Esophagus squamous epithelium (tissue), 5 donors: ENCODE data around the gene CFAP77. TPM values are rescaled to one million over a fixed set of nuclear protein-coding genes. Genes with fewer than 3 reads are reported as not detected.

ENCODE experiments used
- DNase-seq: peaks from one replicate; lab custom pipeline; 2025; lab: John Stamatoyannopoulos, UW
- H3K27ac ChIP-seq, 4 donors: fragments of 200-600 bp; sonication (generic); one replicate each; pipeline ENCODE4 v1.5.1; 2016 to 2019; ENCODE audit warnings: mild to moderate bottlenecking in 1 of 4
- H3K27me3 ChIP-seq, 4 donors: fragments of 200-600 bp; sonication (generic); 1 replicate in 3 of 4; 2 replicates in 1 of 4; pipeline versions ENCODE4 v1.5.1 to v1.6.0; 2017 to 2021; ENCODE audit warnings: antibody characterized with exemption in 1 of 4
- H3K36me3 ChIP-seq, 3 donors: fragments of 200-600 bp; sonication (generic); one replicate each; pipeline ENCODE4 v1.5.1; 2016 to 2019
- H3K4me1 ChIP-seq, 3 donors: fragments of 200-600 bp; sonication (generic); one replicate each; pipeline ENCODE4 v1.5.1; 2017 to 2019
- H3K4me3 ChIP-seq, 4 donors: fragments of 200-600 bp; sonication (generic); 1 replicate in 3 of 4; 2 replicates in 1 of 4; pipeline ENCODE4 v1.5.1; 2016 to 2019; ENCODE audit warnings: mild to moderate bottlenecking in 2 of 4, moderate library complexity in 1 of 4
- H3K9me3 ChIP-seq, 3 donors: fragments of 200-600 bp; sonication (generic); one replicate each; pipeline ENCODE4 v1.5.1; 2016 to 2019
- POLR2A ChIP-seq, 4 donors: fragments of 450-650 bp; IDR thresholded peaks; one replicate each; pipeline ENCODE4 v1.6.1; 2017; ENCODE audit warnings: antibody characterized with exemption in 4 of 4, mild to moderate bottlenecking in 4 of 4, moderate library complexity in 3 of 4
- WGBS, 2 donors: methylation state at CpG; one replicate each; pipeline ENCODE4 v1.1.5; 2018; 5-methylcytosine and 5-hydroxymethylcytosine counted together
- intact Hi-C: fragments of 100-400 bp; cut with DNase I; formaldehyde crosslinking; loops from one replicate; pipeline ENCODE4 v1.15.0; 2022
- total RNA-seq, 4 donors: library from RNA; depleted of rRNA; stranded (reverse); fragments of >200 nt; gene quantifications; one replicate each; pipeline ENCODE4 v1.1.0, GENCODE V29; 2016
- TF ChIP-seq, protein P1 (sequence below), 6 experiments: fragments of 450-650 bp in 4 of 6; fragments of 200-600 bp in 2 of 6; sonication (generic) in 2 of 6; IDR thresholded peaks; one replicate each; pipeline ENCODE4 v1.5.1; 2016 to 2019; ENCODE audit warnings: antibody characterized with exemption in 6 of 6, mild to moderate bottlenecking in 4 of 6, moderate library complexity in 4 of 6
- donor health status: DM: yes; HTN: yes; CAD: no.

CFAP77 gene
- total RNA-seq, 4 donors from 2014 or later, result not detected

DNA sequence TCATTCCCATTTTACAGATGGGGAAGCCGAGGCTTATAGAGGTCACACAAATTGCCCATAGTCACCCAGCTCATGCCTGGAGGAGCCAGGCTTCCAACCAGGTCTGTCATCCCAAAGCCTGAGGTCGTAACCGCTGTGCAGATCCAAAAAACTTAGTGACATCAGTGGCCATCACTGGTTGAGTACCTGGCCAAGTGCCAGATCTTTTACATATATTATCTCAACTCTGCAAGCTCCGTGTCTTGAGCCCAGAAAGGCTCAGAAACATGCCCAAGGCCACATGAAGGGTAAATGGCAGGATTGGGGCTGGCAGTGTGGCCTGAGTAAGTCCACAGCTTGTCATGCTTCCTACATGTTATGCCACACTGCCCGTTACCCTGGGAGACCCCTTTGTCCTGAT lies 13.5 kb downstream of the CFAP77 start:
- intact Hi-C loops, result no loop called here

DNA sequence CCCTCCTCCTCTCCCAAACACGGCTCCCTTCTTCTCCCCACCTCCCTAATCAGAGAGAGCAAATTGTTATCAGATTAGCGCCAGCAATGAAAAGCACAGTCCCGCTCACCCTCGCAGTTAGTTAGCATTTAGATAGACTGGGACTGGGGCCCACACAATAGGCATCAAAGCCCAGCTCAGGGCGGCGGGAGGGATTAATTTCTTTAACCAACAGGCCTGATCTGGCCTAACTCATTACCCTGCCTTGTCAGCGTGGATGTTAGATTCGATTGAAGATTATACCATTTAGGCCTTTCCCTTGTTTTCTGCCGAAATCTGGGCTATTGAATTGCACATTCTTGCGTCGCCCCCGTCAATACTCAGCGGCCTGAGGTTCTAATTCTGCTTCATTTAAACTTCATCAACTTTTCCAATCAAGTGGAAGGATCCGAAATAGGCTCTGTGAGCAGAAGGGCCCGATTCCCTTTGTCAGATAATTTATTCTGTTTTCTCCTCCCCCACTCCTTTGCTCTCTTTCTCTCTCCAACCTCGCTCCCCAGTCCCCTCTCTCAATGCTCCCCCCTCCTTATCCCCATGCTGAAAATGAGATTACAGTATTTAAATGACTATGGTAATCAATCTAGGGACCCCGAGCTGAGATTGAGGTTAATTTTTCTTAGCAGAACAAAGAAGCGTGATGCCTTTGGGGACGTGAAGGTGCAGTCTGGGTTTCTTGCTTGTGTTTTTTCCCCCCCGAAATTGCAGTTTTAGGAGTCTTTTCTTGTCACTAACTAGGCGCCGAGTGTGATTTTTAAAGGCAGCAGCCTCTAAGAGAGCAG lies 15.1 kb downstream of the CFAP77 start:
- TF ChIP-seq POLR2A (IDR thresholded peaks at IDR 0.05), result no peak
- TF ChIP-seq, protein P1, sequence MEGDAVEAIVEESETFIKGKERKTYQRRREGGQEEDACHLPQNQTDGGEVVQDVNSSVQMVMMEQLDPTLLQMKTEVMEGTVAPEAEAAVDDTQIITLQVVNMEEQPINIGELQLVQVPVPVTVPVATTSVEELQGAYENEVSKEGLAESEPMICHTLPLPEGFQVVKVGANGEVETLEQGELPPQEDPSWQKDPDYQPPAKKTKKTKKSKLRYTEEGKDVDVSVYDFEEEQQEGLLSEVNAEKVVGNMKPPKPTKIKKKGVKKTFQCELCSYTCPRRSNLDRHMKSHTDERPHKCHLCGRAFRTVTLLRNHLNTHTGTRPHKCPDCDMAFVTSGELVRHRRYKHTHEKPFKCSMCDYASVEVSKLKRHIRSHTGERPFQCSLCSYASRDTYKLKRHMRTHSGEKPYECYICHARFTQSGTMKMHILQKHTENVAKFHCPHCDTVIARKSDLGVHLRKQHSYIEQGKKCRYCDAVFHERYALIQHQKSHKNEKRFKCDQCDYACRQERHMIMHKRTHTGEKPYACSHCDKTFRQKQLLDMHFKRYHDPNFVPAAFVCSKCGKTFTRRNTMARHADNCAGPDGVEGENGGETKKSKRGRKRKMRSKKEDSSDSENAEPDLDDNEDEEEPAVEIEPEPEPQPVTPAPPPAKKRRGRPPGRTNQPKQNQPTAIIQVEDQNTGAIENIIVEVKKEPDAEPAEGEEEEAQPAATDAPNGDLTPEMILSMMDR (IDR thresholded peaks at IDR 0.05), result no peak
- intact Hi-C loops, result no loop called here
- Histone ChIP-seq H3K27me3 (peaks cover 0 to 88% (median 0%) of the 10 kb centered on the region in 4 donors), H3K4me1 (no peaks in the 10 kb centered on the region), H3K36me3 (no peaks in the 10 kb centered on the region), H3K4me3 (no peak overlapping the region), H3K9me3 (no peaks in the 10 kb centered on the region), H3K27ac (no peak overlapping the region)
- DNase-seq, result no peak
- WGBS, 2 donors, result 45 to 54% methylated on average over 22 of the region's 22 CpGs

More for the DNA sequence above, 13.5 kb downstream of the CFAP77 start:
- Histone ChIP-seq H3K9me3 (no peaks in the 10 kb centered on the region), H3K4me3 (no peak overlapping the region), H3K36me3 (no peaks in the 10 kb centered on the region), H3K4me1 (no peaks in the 10 kb centered on the region), H3K27me3 (peaks cover 0 to 97% (median 0%) of the 10 kb centered on the region in 4 donors), H3K27ac (no peak overlapping the region)
- DNase-seq, result no peak
- WGBS, 2 donors, result 67 to 83% methylated on average over 2 of the region's 5 CpGs
- no peak for TF ChIP-seq POLR2A (IDR thresholded peaks at IDR 0.05)
- TF ChIP-seq, protein P1 (IDR thresholded peaks at IDR 0.05), result no peak

DNA sequence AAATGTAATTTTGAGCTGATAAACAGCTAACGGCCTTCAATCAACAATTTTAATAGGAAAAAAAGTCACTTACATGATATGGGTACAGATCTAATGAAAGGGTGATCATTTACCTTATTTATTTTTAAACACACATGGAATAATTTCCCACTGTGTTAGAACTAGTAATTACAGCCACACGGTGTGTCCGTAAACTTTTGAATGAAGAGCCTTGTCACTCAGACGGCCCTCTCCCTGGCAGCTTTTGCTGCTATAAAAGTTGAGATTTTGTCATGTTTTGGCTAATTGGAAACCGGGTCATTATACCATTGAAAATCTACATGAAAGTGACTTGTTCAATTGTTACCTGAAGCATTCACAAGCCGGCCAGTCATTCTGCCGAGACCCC lies 15.7 kb downstream of the CFAP77 start:
- Histone ChIP-seq H3K9me3 (no peaks in the 10 kb centered on the region), H3K27ac (no peak overlapping the region), H3K27me3 (peaks cover 0 to 88% (median 0%) of the 10 kb centered on the region in 4 donors), H3K4me3 (no peak overlapping the region), H3K4me1 (no peaks in the 10 kb centered on the region), H3K36me3 (no peaks in the 10 kb centered on the region)
- intact Hi-C loops, result no loop called here
- DNase-seq, result no peak
- TF ChIP-seq, protein P1 (IDR thresholded peaks at IDR 0.05), result no peak
- no peak for TF ChIP-seq POLR2A (IDR thresholded peaks at IDR 0.05)
- WGBS, 2 donors, result 45 to 48% methylated on average over 7 of the region's 7 CpGs

DNA sequence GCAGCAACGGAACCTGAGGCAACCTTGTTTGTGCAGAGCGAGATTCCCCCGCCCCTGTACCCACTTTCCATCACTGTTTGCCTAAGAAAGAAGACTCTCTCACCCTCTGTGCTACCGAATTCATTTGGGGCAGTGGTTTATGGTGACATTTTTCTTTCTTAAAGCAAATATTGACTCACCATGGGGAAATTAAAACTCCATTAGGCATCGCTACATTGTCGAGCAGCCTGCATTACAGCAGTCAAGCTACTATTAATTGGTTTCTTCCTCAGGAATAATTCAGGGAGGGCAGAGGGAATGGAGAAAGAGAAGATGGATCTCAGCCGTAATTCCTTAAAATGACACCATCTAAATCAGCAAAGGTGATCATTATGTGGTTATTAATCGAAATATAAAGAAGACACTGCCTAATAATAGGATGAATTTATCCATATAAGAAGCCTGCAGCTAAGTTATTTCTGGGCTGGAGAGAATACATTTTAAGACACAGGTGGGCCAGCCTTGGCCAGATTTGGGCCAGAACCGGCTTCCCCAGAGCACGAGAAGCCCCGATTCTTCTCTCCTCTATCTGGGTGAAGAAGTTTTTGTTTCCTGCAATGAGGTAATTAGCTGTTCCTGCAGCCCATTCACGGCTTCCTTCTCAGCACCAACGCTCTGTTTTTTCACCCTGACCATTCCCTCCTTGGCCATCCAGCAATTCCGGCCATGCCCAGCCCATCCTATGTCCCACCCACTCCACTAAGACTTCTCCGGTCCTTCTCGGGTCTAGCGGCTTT lies 16.8 kb downstream of the CFAP77 start:
- DNase-seq, result no peak
- Histone ChIP-seq H3K4me3 (no peak overlapping the region), H3K9me3 (no peaks in the 10 kb centered on the region), H3K4me1 (no peaks in the 10 kb centered on the region), H3K36me3 (no peaks in the 10 kb centered on the region), H3K27me3 (peaks cover 0 to 89% (median 0%) of the 10 kb centered on the region in 4 donors), H3K27ac (no peak overlapping the region)
- intact Hi-C loops, result no loop called here
- WGBS, 2 donors, result 36 to 48% methylated on average over 17 of the region's 17 CpGs
- no peak for TF ChIP-seq POLR2A (IDR thresholded peaks at IDR 0.05)
- TF ChIP-seq, protein P1 (IDR thresholded peaks at IDR 0.05), result no peak

DNA sequence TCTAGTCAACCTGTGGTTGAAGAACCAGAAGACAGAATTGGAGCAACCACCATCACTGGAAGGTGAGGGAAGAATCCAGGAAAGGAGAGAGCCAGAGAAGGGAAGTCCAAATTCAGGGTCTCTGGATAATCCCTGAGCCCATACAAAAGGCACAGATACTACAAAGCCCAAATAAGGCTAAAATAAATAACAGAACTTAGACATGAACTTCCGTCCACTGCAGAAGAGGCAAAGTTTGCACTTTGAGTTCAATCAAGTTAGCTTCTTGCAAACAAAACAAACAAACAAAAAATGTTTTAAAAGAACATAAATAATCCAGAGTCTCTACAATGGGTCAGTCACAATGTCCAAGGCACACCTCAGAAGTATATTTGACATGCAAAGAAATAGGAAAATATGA lies 21.0 kb downstream of the CFAP77 start:
- Histone ChIP-seq H3K4me1 (no peaks in the 10 kb centered on the region), H3K27ac (no peak overlapping the region), H3K36me3 (no peaks in the 10 kb centered on the region), H3K27me3 (peaks cover 0 to 88% (median 0%) of the 10 kb centered on the region in 4 donors), H3K9me3 (no peaks in the 10 kb centered on the region), H3K4me3 (no peak overlapping the region)
- 54 to 57% methylated on average over 1 of the region's 1 CpG for WGBS, 2 donors
- DNase-seq, result no peak
- intact Hi-C loops, result no loop called here
- TF ChIP-seq, protein P1 (IDR thresholded peaks at IDR 0.05), result no peak
- TF ChIP-seq POLR2A (IDR thresholded peaks at IDR 0.05), result no peak
